GM12878 (cell line): ENCODE measurements around the gene PRKCG. TPM values are rescaled to one million over a fixed set of nuclear protein-coding genes. Genes with fewer than 3 reads are reported as not detected.

ENCODE experiments used
- ATAC-seq: fragments of 200-7000 bp; cut with Tn5 transposase; 3 replicates; pipeline ENCODE4 v1.9.1; 2020; ENCODE audit warnings: mild to moderate bottlenecking, moderate library complexity
- BruUV-seq: library from RNA; stranded (reverse); fragments of 400-500 nt; replicated peaks from 2 replicates; lab custom pipeline; 2021; lab: Mats Ljungman, UMichigan
- CTCF ChIA-PET: fragments of 300-600 bp; sonication (Branson Sonifier 250); formaldehyde crosslinking; extraction: SDS; loops from one replicate; lab custom pipeline; 2021; ENCODE audit warnings: inconsistent platforms; lab: Yijun Ruan, JAX
- POLR2A ChIA-PET: fragments of 350-600 bp; formaldehyde crosslinking; extraction: SDS; loops from one replicate; lab custom pipeline; 2021; ENCODE audit warnings: inconsistent platforms; lab: Charles Lee
- RAD21 ChIA-PET: fragments of 300-600 bp; sonication (Branson Sonifier 250); formaldehyde crosslinking; loops from one replicate; lab custom pipeline; 2023; ENCODE audit warnings: antibody characterized with exemption; ENCODE audit not compliant: unreplicated experiment; lab: Charles Lee
- SMC1A ChIA-PET: fragments of 300-600 bp; sonication (Branson Sonifier 250); formaldehyde crosslinking; loops from one replicate; lab custom pipeline; 2023; ENCODE audit not compliant: unreplicated experiment, uncharacterized antibody; lab: Charles Lee
- DNase-seq: peaks from one replicate; pipeline ENCODE4 v3.0.0-alpha.2; 2011; ENCODE audit warnings: low read depth, low spot score
- FAIRE-seq: peaks from 3 replicates; lab custom pipeline; 2011; peaks lifted over from hg19 to GRCh38; lab: Jason Lieb, UNC
- H2AFZ ChIP-seq: 2 replicates; pipeline ENCODE4 v1.6.0; 2011; ENCODE audit warnings: low read depth, low read length, control low read depth; ENCODE audit not compliant: control insufficient read depth
- H3K27ac ChIP-seq: 2 replicates; pipeline ENCODE4 v1.5.1; 2011; ENCODE audit warnings: control low read depth; ENCODE audit not compliant: control insufficient read depth, insufficient read depth
- H3K27me3 ChIP-seq, 2 experiments: replicated peaks in 1 of 2; 2 replicates each; pipeline versions ENCODE4 v1.6.0 to v1.6.1; 2011; ENCODE audit warnings: low read length in 1 of 2; ENCODE audit not compliant: control insufficient read depth in 2 of 2, insufficient read depth in 2 of 2
- H3K36me3 ChIP-seq, 2 experiments: 2 replicates each; pipeline ENCODE4 v1.5.1; 2011; ENCODE audit warnings: low read length in 1 of 2; ENCODE audit not compliant: control insufficient read depth in 2 of 2, insufficient read depth in 2 of 2
- H3K4me1 ChIP-seq: 2 replicates; pipeline ENCODE4 v1.6.1; 2011; ENCODE audit warnings: mild to moderate bottlenecking, low read length, moderate library complexity, mixed read lengths; ENCODE audit not compliant: control insufficient read depth, insufficient read depth
- H3K4me2 ChIP-seq: 2 replicates; pipeline ENCODE4 v1.6.0; 2011; ENCODE audit warnings: control low read depth; ENCODE audit not compliant: control insufficient read depth, insufficient read depth
- H3K4me3 ChIP-seq: fragments of 200-600 bp; sonication (generic); 2 replicates; pipeline ENCODE4 v1.5.1; 2016
- H3K79me2 ChIP-seq: 2 replicates; pipeline ENCODE4 v1.6.0; 2011; ENCODE audit warnings: low read length; ENCODE audit not compliant: control insufficient read depth, insufficient read depth
- H3K9ac ChIP-seq: 2 replicates; pipeline ENCODE4 v1.8.0; 2011; ENCODE audit warnings: low read length, control low read depth, mixed read lengths; ENCODE audit not compliant: control insufficient read depth, insufficient read depth
- H3K9me3 ChIP-seq: replicated peaks from 3 replicates; pipeline ENCODE4 v1.5.1; 2011; ENCODE audit warnings: mild to moderate bottlenecking, low read length; ENCODE audit not compliant: control insufficient read depth, insufficient read depth
- H4K20me1 ChIP-seq: 2 replicates; pipeline ENCODE4 v1.6.0; 2011; ENCODE audit not compliant: control insufficient read depth, insufficient read depth
- ATF7 ChIP-seq: fragments of 450-650 bp; IDR thresholded peaks from 2 replicates; pipeline ENCODE4 v1.6.1; 2016; ENCODE audit warnings: low read depth, mild to moderate bottlenecking
- BCL3 ChIP-seq: IDR thresholded peaks from 2 replicates; pipeline ENCODE4 v1.6.1; 2011; ENCODE audit warnings: borderline replicate concordance, low read depth, mild to moderate bottlenecking, moderate library complexity, low read length; ENCODE audit not compliant: insufficient read depth, poor library complexity, severe bottlenecking
- GATAD2B ChIP-seq: fragments of 450-650 bp; conservative IDR thresholded peaks from 2 replicates; pipeline ENCODE4 v1.6.1; 2017; ENCODE audit warnings: low read depth, mild to moderate bottlenecking, moderate library complexity
- IKZF1 ChIP-seq: fragments of 450-650 bp; conservative IDR thresholded peaks from 2 replicates; pipeline ENCODE4 v1.6.1; 2017; ENCODE audit warnings: antibody characterized with exemption, mild to moderate bottlenecking
- MTA2 ChIP-seq: fragments of 450-650 bp; IDR thresholded peaks from 2 replicates; pipeline ENCODE4 v1.6.1; 2016; ENCODE audit warnings: low read depth, mild to moderate bottlenecking, moderate library complexity
- NRF1 ChIP-seq: conservative IDR thresholded peaks from 2 replicates; pipeline ENCODE4 v1.6.1; 2011; ENCODE audit warnings: mild to moderate bottlenecking, low read depth, low read length, improper control_type of control experiment
- PAX8 ChIP-seq: fragments of 450-650 bp; IDR thresholded peaks from 2 replicates; pipeline ENCODE4 v1.6.1; 2017; ENCODE audit warnings: mild to moderate bottlenecking, moderate library complexity
- RAD51 ChIP-seq: fragments of 450-650 bp; IDR thresholded peaks from 2 replicates; pipeline ENCODE4 v1.6.1; 2016; ENCODE audit warnings: moderate library complexity, mild to moderate bottlenecking, inconsistent platforms
- SMAD5 ChIP-seq: IDR thresholded peaks from 2 replicates; pipeline ENCODE4 v1.6.1; 2016; ENCODE audit warnings: antibody characterized with exemption, low read depth
- SPI1 ChIP-seq: IDR thresholded peaks from 2 replicates; pipeline ENCODE4 v1.6.1; 2011; ENCODE audit warnings: low read depth, mild to moderate bottlenecking, low read length, moderate library complexity, borderline replicate concordance; ENCODE audit not compliant: insufficient read depth
- SREBF1 ChIP-seq: IDR thresholded peaks from 2 replicates; pipeline ENCODE4 v1.6.1; 2012; ENCODE audit warnings: mild to moderate bottlenecking, low read length
- ZBTB11 ChIP-seq: fragments of 450-650 bp; formaldehyde crosslinking; IDR thresholded peaks from 2 replicates; pipeline ENCODE4 v1.5.0; 2022; ENCODE audit warnings: mild to moderate bottlenecking, missing genetic modification characterization
- ZBTB33 ChIP-seq: fragments of 450-650 bp; IDR thresholded peaks from 2 replicates; pipeline ENCODE4 v1.6.1; 2017; ENCODE audit warnings: mild to moderate bottlenecking
- WGBS: methylation state at CpG from one replicate; pipeline ENCODE4 v1.1.6; 2016; ENCODE audit warnings: low lambda C conversion rate; ENCODE audit not compliant: insufficient replicate concordance, insufficient coverage; ENCODE audit errors: missing lambda C conversion rate; 5-methylcytosine and 5-hydroxymethylcytosine counted together
- in situ Hi-C: fragments of 300-500 bp; cut with MboI; formaldehyde crosslinking; loops from 9 replicates; pipeline ENCODE4 v1.14.3; 2018; ENCODE audit warnings: mixed read lengths
- intact Hi-C: fragments of 100-400 bp; cut with micrococcal nuclease; formaldehyde crosslinking; loops from one replicate; pipeline ENCODE4 v1.14.2; 2022; ENCODE audit not compliant: unreplicated experiment
- polyA plus RNA-seq, 11 experiments: library from polyadenylated mRNA; depleted of rRNA in 4 of 11; unstranded in 6 of 11; stranded (reverse) in 5 of 11; fragments of >200 nt; fragmentation: Nextera tagmentation in 4 of 11; fragmentation: Illumina TruSeq in 1 of 11; extraction: Ambion mirVana in 4 of 11; extraction: Trizol in 1 of 11; gene quantifications; 1 replicate in 1 of 11; 2 replicates in 10 of 11; pipeline versions ENCODE4 v1.2.1 to v1.2.3, GENCODE V29; 2011 to 2016; ENCODE audit warnings: inconsistent platforms in 2 of 11, missing spikeins in 2 of 11, low read depth in 1 of 11
- total RNA-seq, 4 experiments: library from RNA; depleted of rRNA in 3 of 4; stranded (reverse); fragments of >200 nt in 3 of 4; fragmentation: Illumina TruSeq in 1 of 4; extraction: Trizol in 1 of 4; gene quantifications; 2 replicates each; pipeline versions ENCODE4 v1.2.1 to v1.2.3, GENCODE V29; 2013 to 2021
- TF ChIP-seq, protein P1 (sequence below): fragments of 450-650 bp; formaldehyde crosslinking; IDR thresholded peaks from 2 replicates; pipeline ENCODE4 v1.4.0; 2022; ENCODE audit warnings: mild to moderate bottlenecking, moderate library complexity

The PRKCG gene
- total and polyA plus RNA-seq, 10 of the 15 experiments (the other 5 are each of a cell fraction or from before 2014, with no cell fraction given): not detected

- TF ChIP-seq ZBTB33: no peak
- TF ChIP-seq MTA2: no peak
- TF ChIP-seq IKZF1: no peak
- no peak for TF ChIP-seq NRF1
- no peak for TF ChIP-seq PAX8
- TF ChIP-seq, protein P1, sequence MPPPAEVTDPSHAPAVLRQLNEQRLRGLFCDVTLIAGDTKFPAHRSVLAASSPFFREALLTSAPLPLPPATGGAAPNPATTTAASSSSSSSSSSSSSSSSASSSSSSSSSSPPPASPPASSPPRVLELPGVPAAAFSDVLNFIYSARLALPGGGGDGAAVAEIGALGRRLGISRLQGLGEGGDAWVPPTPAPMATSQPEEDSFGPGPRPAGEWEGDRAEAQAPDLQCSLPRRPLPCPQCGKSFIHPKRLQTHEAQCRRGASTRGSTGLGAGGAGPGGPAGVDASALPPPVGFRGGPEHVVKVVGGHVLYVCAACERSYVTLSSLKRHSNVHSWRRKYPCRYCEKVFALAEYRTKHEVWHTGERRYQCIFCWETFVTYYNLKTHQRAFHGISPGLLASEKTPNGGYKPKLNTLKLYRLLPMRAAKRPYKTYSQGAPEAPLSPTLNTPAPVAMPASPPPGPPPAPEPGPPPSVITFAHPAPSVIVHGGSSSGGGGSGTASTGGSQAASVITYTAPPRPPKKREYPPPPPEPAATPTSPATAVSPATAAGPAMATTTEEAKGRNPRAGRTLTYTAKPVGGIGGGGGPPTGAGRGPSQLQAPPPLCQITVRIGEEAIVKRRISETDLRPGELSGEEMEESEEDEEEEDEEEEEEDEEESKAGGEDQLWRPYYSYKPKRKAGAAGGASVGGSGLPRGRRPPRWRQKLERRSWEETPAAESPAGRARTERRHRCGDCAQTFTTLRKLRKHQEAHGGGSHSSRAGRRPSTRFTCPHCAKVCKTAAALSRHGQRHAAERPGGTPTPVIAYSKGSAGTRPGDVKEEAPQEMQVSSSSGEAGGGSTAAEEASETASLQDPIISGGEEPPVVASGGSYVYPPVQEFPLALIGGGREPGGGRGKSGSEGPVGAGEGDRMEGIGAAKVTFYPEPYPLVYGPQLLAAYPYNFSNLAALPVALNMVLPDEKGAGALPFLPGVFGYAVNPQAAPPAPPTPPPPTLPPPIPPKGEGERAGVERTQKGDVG (CRISPR knock-in tag): no peak
- TF ChIP-seq ZBTB11 (CRISPR knock-in tag): no peak
- no peak for TF ChIP-seq SMAD5
- no peak for TF ChIP-seq RAD51
- TF ChIP-seq BCL3: no peak
- TF ChIP-seq SREBF1: no peak
- TF ChIP-seq SPI1: no peak
- TF ChIP-seq ATF7: no peak
- no peak for TF ChIP-seq GATAD2B
- intact Hi-C loops (no loop called here), in situ Hi-C loops (no loop called here)
- BruUV-seq: no TSS peak
- Histone ChIP-seq H3K79me2 (no peaks in the 10 kb centered on the region), H3K36me3 (no peaks in the 10 kb centered on the region), H3K4me3 (no peak overlapping the region), H3K4me2 (no peak overlapping the region), H4K20me1 (no peaks in the 10 kb centered on the region), H3K27me3 (no peaks in the 10 kb centered on the region), H3K4me1 (no peaks in the 10 kb centered on the region), H3K27ac (no peak overlapping the region), H3K9me3 (no peaks in the 10 kb centered on the region; the same call in 2 of the 3 replicates), H2AFZ (no peak overlapping the region), H3K9ac (no peak overlapping the region)
- CTCF ChIA-PET: no interaction called here
- POLR2A ChIA-PET: no interaction called here
- DNase-seq (no peak), FAIRE-seq (no peak), ATAC-seq (no peak)
- SMC1A ChIA-PET: no interaction called here
- 26% methylated on average over 9 of the region's 9 CpGs for WGBS
- RAD21 ChIA-PET: no interaction called here
Measured at GRCh38 chr19:53865523-53865917, 16.5 kb upstream of the PRKCG start.
